ENCODE results near the gene DMKN. TPM values are rescaled to one million over a fixed set of nuclear protein-coding genes. Genes with fewer than 3 reads are reported as not detected.

DMKN gene, protein sequence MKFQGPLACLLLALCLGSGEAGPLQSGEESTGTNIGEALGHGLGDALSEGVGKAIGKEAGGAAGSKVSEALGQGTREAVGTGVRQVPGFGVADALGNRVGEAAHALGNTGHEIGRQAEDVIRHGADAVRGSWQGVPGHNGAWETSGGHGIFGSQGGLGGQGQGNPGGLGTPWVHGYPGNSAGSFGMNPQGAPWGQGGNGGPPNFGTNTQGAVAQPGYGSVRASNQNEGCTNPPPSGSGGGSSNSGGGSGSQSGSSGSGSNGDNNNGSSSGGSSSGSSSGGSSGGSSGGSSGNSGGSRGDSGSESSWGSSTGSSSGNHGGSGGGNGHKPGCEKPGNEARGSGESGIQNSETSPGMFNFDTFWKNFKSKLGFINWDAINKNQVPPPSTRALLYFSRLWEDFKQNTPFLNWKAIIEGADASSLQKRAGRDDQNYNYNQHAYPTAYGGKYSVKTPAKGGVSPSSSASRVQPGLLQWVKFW
- polyA plus RNA-seq (2011; rRNA removed) (1.3 and 1.6 TPM in 2 replicates), polyA minus RNA-seq (2011; rRNA and poly(A)+ RNA removed) (0.35 and 0.46 TPM in 2 replicates)

DNA sequence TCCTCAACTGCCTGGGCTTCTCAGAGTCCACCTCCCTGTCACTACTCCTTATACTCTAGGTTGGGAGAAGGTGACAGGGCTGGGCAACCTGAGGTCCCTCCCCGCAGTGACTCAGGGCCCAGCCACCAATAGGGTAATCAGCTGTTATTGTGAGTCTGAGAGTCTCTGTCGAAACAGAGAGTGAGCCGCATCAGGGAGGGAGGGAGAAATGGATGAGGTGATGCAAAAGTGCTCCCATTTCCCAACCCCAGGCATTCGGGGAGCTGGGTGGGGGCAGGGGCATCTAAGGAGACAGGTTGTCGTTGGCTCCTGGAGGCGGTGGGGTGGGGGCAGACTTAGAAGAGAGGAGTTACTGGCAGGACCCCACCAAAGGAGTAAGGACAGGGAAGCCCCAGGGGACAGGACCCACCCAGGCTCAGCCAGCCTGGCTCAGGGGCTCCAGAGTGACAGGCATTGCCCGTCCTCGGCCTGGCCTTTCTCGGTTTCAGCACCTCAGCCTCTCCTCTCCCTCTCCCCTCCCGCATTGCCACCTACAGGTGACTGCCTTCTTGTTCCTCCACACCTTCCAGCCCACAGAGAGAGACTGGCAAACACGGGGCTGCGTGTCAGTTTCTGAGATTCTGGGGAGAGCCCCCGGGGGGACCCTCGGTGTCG is at the start of gene DMKN:
Gene DMKN (minus strand): TSS at position 22 of the 654 bp plus-strand sequence. CDS start 174 bp downstream, outside the sequence.
- CTCF ChIA-PET, result interaction anchor here (1.2 kb wide), 1 partner anchor 161 kb away, joined by 3 read pairs; no protein-coding TSS in a partner anchor
- H3K27me3 ChIP-seq (ENCODE audit: control insufficient read depth, insufficient read depth, low read length), result peaks cover 21% of the 10 kb centered on the region
- H3K27ac ChIP-seq (ENCODE audit: low read depth, low read length), result no peak within 1 kb of the TSS
- no peak for DNase-seq (ENCODE audit: low read depth, low spot score)
- peaks cover 3% of the 10 kb centered on the region; the same call in 1 of the 2 replicates for H3K9me3 ChIP-seq (ENCODE audit: control insufficient read depth, insufficient read depth, low read length)
- POLR2A ChIA-PET, result interaction anchor here (0.7 kb wide), 1 partner anchor 417 kb away, joined by 3 read pairs; no protein-coding TSS in a partner anchor
- TF ChIP-seq, protein P1, sequence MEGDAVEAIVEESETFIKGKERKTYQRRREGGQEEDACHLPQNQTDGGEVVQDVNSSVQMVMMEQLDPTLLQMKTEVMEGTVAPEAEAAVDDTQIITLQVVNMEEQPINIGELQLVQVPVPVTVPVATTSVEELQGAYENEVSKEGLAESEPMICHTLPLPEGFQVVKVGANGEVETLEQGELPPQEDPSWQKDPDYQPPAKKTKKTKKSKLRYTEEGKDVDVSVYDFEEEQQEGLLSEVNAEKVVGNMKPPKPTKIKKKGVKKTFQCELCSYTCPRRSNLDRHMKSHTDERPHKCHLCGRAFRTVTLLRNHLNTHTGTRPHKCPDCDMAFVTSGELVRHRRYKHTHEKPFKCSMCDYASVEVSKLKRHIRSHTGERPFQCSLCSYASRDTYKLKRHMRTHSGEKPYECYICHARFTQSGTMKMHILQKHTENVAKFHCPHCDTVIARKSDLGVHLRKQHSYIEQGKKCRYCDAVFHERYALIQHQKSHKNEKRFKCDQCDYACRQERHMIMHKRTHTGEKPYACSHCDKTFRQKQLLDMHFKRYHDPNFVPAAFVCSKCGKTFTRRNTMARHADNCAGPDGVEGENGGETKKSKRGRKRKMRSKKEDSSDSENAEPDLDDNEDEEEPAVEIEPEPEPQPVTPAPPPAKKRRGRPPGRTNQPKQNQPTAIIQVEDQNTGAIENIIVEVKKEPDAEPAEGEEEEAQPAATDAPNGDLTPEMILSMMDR (IDR thresholded peaks at IDR 0.05; ENCODE audit: low read depth, low read length), result no peak
- H3K4me3 ChIP-seq (ENCODE audit: low read depth, low read length), result no peak within 1 kb of the TSS

DNA sequence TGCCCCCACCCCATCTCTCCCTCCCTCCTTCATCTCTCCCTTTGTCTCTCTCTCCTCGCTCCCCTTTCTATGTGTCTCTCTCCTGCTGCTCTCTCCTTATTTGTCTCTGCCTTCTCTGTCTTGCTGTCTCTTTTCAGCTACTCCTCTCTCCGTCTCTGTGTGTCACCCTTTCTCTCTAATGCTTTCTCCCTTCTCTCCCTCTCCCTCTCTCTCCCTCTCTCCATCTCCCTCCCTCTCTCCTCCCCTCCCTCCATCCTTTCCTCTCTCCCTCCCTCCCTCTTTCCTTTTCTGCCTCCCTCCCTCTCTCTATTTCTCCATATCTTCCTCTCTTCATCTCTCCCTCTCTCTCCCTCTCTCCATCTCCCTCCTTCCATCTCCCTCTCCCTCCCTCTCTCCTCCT is 49.3 kb upstream of the DMKN start:
- CTCF ChIA-PET, result interaction anchor here (0.8 kb wide), 1 partner anchor 13 kb away, joined by 4 read pairs; no protein-coding TSS in a partner anchor
- POLR2A ChIA-PET, result no interaction called here
- no peak overlapping the region for H3K27ac ChIP-seq (ENCODE audit: low read depth, low read length)

DNA sequence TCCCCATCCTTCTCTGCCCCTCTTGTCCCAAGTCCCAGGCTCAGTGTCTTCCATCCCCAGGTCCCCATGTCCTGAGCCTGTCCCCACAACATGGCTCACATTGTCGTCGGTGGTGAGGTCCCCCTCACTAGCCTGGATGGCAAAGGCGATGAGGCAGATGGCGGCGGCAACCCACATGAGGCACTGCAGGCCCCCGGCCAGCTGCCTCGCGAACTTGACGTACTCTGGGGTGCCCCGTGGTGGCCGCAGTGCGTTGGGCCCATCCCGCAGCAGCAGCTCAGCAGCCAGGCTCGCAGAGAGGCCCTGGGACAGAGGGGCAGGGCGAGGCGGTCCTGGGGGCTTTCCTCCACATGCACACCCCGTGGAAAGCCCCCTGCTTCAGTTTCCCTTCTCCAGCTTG is 48.9 kb upstream of the DMKN start:
- ChIA-PET CTCF (no interaction called here), POLR2A (no interaction called here)
- Histone ChIP-seq H3K27ac (ENCODE audit: low read depth, low read length) (no peak overlapping the region), H3K27me3 (ENCODE audit: control insufficient read depth, insufficient read depth, low read length) (peaks cover 16% of the 10 kb centered on the region), H3K9me3 (ENCODE audit: control insufficient read depth, insufficient read depth, low read length) (peaks cover 10% of the 10 kb centered on the region; the same call in 1 of the 2 replicates), H3K4me3 (ENCODE audit: low read depth, low read length) (no peak overlapping the region)
- TF ChIP-seq, protein P1 (IDR thresholded peaks at IDR 0.05; ENCODE audit: low read depth, low read length), result no peak
- no peak for DNase-seq (ENCODE audit: low read depth, low spot score)

More for the DNA sequence above, 49.3 kb upstream of the DMKN start:
- TF ChIP-seq, protein P1 (IDR thresholded peaks at IDR 0.05; ENCODE audit: low read depth, low read length), result no peak
- peaks cover 10% of the 10 kb centered on the region; the same call in 1 of the 2 replicates for H3K9me3 ChIP-seq (ENCODE audit: control insufficient read depth, insufficient read depth, low read length)
- no peak for DNase-seq (ENCODE audit: low read depth, low spot score)
- H3K27me3 ChIP-seq (ENCODE audit: control insufficient read depth, insufficient read depth, low read length), result peaks cover 16% of the 10 kb centered on the region
- H3K4me3 ChIP-seq (ENCODE audit: low read depth, low read length), result no peak overlapping the region

DNA sequence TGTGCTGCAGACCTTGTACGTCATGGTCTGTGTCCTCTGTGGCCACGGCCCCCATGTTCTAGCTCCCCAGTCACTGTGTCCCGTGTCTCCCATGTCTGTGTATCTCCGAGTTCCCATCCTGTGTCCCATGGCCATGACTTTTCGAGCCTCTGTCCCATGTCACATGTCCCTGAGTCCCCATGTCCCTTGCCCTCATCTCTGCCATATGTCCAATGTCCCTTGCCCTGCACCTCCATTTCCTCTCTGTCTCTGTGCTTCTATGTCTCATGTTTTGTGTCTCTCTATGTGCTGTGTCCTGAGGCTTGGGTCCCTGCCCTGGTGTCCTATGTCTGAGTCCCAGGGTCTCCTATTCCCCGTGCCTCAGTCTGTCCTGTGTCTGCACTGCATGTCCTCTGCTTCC is 48.0 kb upstream of the DMKN start:
- Histone ChIP-seq H3K27ac (ENCODE audit: low read depth, low read length) (no peak overlapping the region), H3K27me3 (ENCODE audit: control insufficient read depth, insufficient read depth, low read length) (peaks cover 16% of the 10 kb centered on the region), H3K9me3 (ENCODE audit: control insufficient read depth, insufficient read depth, low read length) (peaks cover 10% of the 10 kb centered on the region; the same call in 1 of the 2 replicates), H3K4me3 (ENCODE audit: low read depth, low read length) (no peak overlapping the region)
- ChIA-PET CTCF (no interaction called here), POLR2A (no interaction called here)
- DNase-seq (ENCODE audit: low read depth, low spot score), result no peak
- TF ChIP-seq, protein P1 (IDR thresholded peaks at IDR 0.05; ENCODE audit: low read depth, low read length), result no peak
